ENCODE data around the gene ANP32A. TPM values are rescaled to one million over a fixed set of nuclear protein-coding genes. Genes with fewer than 3 reads are reported as not detected.

ANP32A gene
- total and polyA plus RNA-seq, 5 donors from 2014 or later = 71.4 to 104 (median 89.4) TPM

- peaks cover 55% of the 10 kb centered on the region for H3K27me3 Mint-ChIP-seq
Observed at GRCh38 chr15:68849497-68849896, 28.8 kb upstream of the ANP32A start.

GRCh38 chr15:68846851-68847439, 26.2 kb upstream of the ANP32A start:
- no peak overlapping the region for H3K4me3 Mint-ChIP-seq
- H3K36me3 ChIP-seq (ENCODE audit: control insufficient read depth, insufficient read depth, low read length) = no peaks in the 10 kb centered on the region
- H3K27me3 ChIP-seq (ENCODE audit: control insufficient read depth, insufficient read depth, low read length) = peaks cover 25% of the 10 kb centered on the region
- no peak for ATAC-seq (ENCODE audit: low read depth in 2 of 2)
- H3K27me3 Mint-ChIP-seq = peaks cover 69% of the 10 kb centered on the region
- H3K9me3 Mint-ChIP-seq = peaks cover 0 to 2% (median 0%) of the 10 kb centered on the region in 7 donors
- H3K27ac Mint-ChIP-seq = no peak overlapping the region
- peaks cover 9% of the 10 kb centered on the region for H3K4me1 ChIP-seq (ENCODE audit: control insufficient read depth, insufficient read depth, low read length, poor library complexity, severe bottlenecking)
- no peak overlapping the region for H3K27ac ChIP-seq (ENCODE audit: insufficient read depth, low read length, poor library complexity, severe bottlenecking)
- H3K36me3 Mint-ChIP-seq = peaks cover 3% of the 10 kb centered on the region
- H3K4me3 ChIP-seq (ENCODE audit: low read depth, low read length) = no peak overlapping the region
- peaks cover 0 to 12% (median 7%) of the 10 kb centered on the region in 4 donors for H3K4me1 Mint-ChIP-seq
- H3K9me3 ChIP-seq (ENCODE audit: control insufficient read depth in 2 of 2, low read length in 2 of 2) = peaks cover 0 to 2% of the 10 kb centered on the region in 2 experiments
- no peak for DNase-seq

More at GRCh38 chr15:68849497-68849896, 28.8 kb upstream of the ANP32A start:
- DNase-seq (no peak), ATAC-seq (ENCODE audit: low read depth in 2 of 2) (no peak)
- H3K27ac ChIP-seq (ENCODE audit: insufficient read depth, low read length, poor library complexity, severe bottlenecking) = no peak overlapping the region
- peaks cover 0 to 3% (median 0%) of the 10 kb centered on the region in 4 donors for H3K4me1 Mint-ChIP-seq
- H3K27me3 ChIP-seq (ENCODE audit: control insufficient read depth, insufficient read depth, low read length) = peaks cover 13% of the 10 kb centered on the region
- H3K27ac Mint-ChIP-seq = no peak overlapping the region
- H3K36me3 Mint-ChIP-seq = no peaks in the 10 kb centered on the region
- no peak overlapping the region for H3K4me3 Mint-ChIP-seq
- H3K4me1 ChIP-seq (ENCODE audit: control insufficient read depth, insufficient read depth, low read length, poor library complexity, severe bottlenecking) = no peaks in the 10 kb centered on the region
- H3K9me3 ChIP-seq (ENCODE audit: control insufficient read depth in 2 of 2, low read length in 2 of 2) = peaks cover 0 to 2% of the 10 kb centered on the region in 2 experiments
- peaks cover 0 to 5% (median 0%) of the 10 kb centered on the region in 7 donors for H3K9me3 Mint-ChIP-seq
- H3K36me3 ChIP-seq (ENCODE audit: control insufficient read depth, insufficient read depth, low read length) = no peaks in the 10 kb centered on the region
- no peak overlapping the region for H3K4me3 ChIP-seq (ENCODE audit: low read depth, low read length)

- no peak overlapping the region for H3K27ac ChIP-seq (ENCODE audit: insufficient read depth, low read length, poor library complexity, severe bottlenecking)
- peaks cover 0 to 12% (median 7%) of the 10 kb centered on the region in 4 donors for H3K4me1 Mint-ChIP-seq
- H3K9me3 Mint-ChIP-seq = peaks cover 0 to 2% (median 0%) of the 10 kb centered on the region in 7 donors
- H3K27ac Mint-ChIP-seq = no peak overlapping the region
- peaks cover 9% of the 10 kb centered on the region for H3K4me1 ChIP-seq (ENCODE audit: control insufficient read depth, insufficient read depth, low read length, poor library complexity, severe bottlenecking)
- peaks cover 0 to 2% of the 10 kb centered on the region in 2 experiments for H3K9me3 ChIP-seq (ENCODE audit: control insufficient read depth in 2 of 2, low read length in 2 of 2)
- H3K4me3 ChIP-seq (ENCODE audit: low read depth, low read length) = no peak overlapping the region
- H3K4me3 Mint-ChIP-seq = no peak overlapping the region
- peaks cover 3% of the 10 kb centered on the region for H3K36me3 Mint-ChIP-seq
- no peaks in the 10 kb centered on the region for H3K36me3 ChIP-seq (ENCODE audit: control insufficient read depth, insufficient read depth, low read length)
- ATAC-seq (ENCODE audit: low read depth in 2 of 2) (no peak), DNase-seq (no peak)
- peaks cover 77% of the 10 kb centered on the region for H3K27me3 Mint-ChIP-seq
- peaks cover 30% of the 10 kb centered on the region for H3K27me3 ChIP-seq (ENCODE audit: control insufficient read depth, insufficient read depth, low read length)
Observed at GRCh38 chr15:68844856-68845550, 24.3 kb upstream of the ANP32A start.

GRCh38 chr15:68843425-68844311, 23.0 kb upstream of the ANP32A start:
- peaks cover 3% of the 10 kb centered on the region for H3K36me3 Mint-ChIP-seq
- DNase-seq (peak in 2 of 3 donors; percentile 8 to 30), ATAC-seq (ENCODE audit: low read depth in 2 of 2) (peak in 1 of 2 donors; percentile 64)
- peaks cover 0 to 12% (median 7%) of the 10 kb centered on the region in 4 donors for H3K4me1 Mint-ChIP-seq
- Histone ChIP-seq H3K36me3 (ENCODE audit: control insufficient read depth, insufficient read depth, low read length) (no peaks in the 10 kb centered on the region), H3K27me3 (ENCODE audit: control insufficient read depth, insufficient read depth, low read length) (peaks cover 34% of the 10 kb centered on the region), H3K27ac (ENCODE audit: insufficient read depth, low read length, poor library complexity, severe bottlenecking) (no peak overlapping the region), H3K9me3 (ENCODE audit: control insufficient read depth in 2 of 2, low read length in 2 of 2) (peaks cover 0 to 2% of the 10 kb centered on the region in 2 experiments), H3K4me1 (ENCODE audit: control insufficient read depth, insufficient read depth, low read length, poor library complexity, severe bottlenecking) (peaks cover 9% of the 10 kb centered on the region), H3K4me3 (ENCODE audit: low read depth, low read length) (peak overlapping the region; percentile 38)
- peaks cover 79% of the 10 kb centered on the region for H3K27me3 Mint-ChIP-seq
- peak overlapping the region in 2 of 4 donors; percentile 61 to 69 for H3K4me3 Mint-ChIP-seq
- peaks cover 0 to 5% (median 2%) of the 10 kb centered on the region in 7 donors for H3K9me3 Mint-ChIP-seq
- no peak overlapping the region for H3K27ac Mint-ChIP-seq

GRCh38 chr15:68842958-68843357, 22.3 kb upstream of the ANP32A start:
- Histone ChIP-seq H3K4me1 (ENCODE audit: control insufficient read depth, insufficient read depth, low read length, poor library complexity, severe bottlenecking) (peaks cover 9% of the 10 kb centered on the region), H3K27me3 (ENCODE audit: control insufficient read depth, insufficient read depth, low read length) (peaks cover 34% of the 10 kb centered on the region), H3K36me3 (ENCODE audit: control insufficient read depth, insufficient read depth, low read length) (no peaks in the 10 kb centered on the region), H3K9me3 (ENCODE audit: control insufficient read depth in 2 of 2, low read length in 2 of 2) (peaks cover 0 to 2% of the 10 kb centered on the region in 2 experiments), H3K4me3 (ENCODE audit: low read depth, low read length) (no peak overlapping the region), H3K27ac (ENCODE audit: insufficient read depth, low read length, poor library complexity, severe bottlenecking) (no peak overlapping the region)
- H3K4me1 Mint-ChIP-seq = peaks cover 0 to 12% (median 7%) of the 10 kb centered on the region in 4 donors
- no peak for DNase-seq
- H3K27me3 Mint-ChIP-seq = peaks cover 85% of the 10 kb centered on the region
- H3K4me3 Mint-ChIP-seq = peak overlapping the region in 1 of 4 donors; percentile 73
- no peak for ATAC-seq (ENCODE audit: low read depth in 2 of 2)
- H3K9me3 Mint-ChIP-seq = peaks cover 0 to 5% (median 2%) of the 10 kb centered on the region in 7 donors
- H3K36me3 Mint-ChIP-seq = peaks cover 3% of the 10 kb centered on the region
- H3K27ac Mint-ChIP-seq = no peak overlapping the region

- H3K9me3 ChIP-seq (ENCODE audit: control insufficient read depth in 2 of 2, low read length in 2 of 2) = peaks cover 6 to 11% of the 10 kb centered on the region in 2 experiments
- H3K4me1 Mint-ChIP-seq = peaks cover 4 to 12% (median 7%) of the 10 kb centered on the region in 4 donors
- H3K27me3 Mint-ChIP-seq = peaks cover 51% of the 10 kb centered on the region
- no peak overlapping the region for H3K27ac ChIP-seq (ENCODE audit: insufficient read depth, low read length, poor library complexity, severe bottlenecking)
- peak overlapping the region in 1 of 4 donors; percentile 8 for H3K4me3 Mint-ChIP-seq
- peak overlapping the region in 1 of 3 donors; percentile 72 for H3K27ac Mint-ChIP-seq
- H3K36me3 Mint-ChIP-seq = no peaks in the 10 kb centered on the region
- H3K36me3 ChIP-seq (ENCODE audit: control insufficient read depth, insufficient read depth, low read length) = no peaks in the 10 kb centered on the region
- peaks cover 3 to 15% (median 7%) of the 10 kb centered on the region in 7 donors for H3K9me3 Mint-ChIP-seq
- DNase-seq (no peak), ATAC-seq (ENCODE audit: low read depth in 2 of 2) (no peak)
- peaks cover 3% of the 10 kb centered on the region for H3K4me1 ChIP-seq (ENCODE audit: control insufficient read depth, insufficient read depth, low read length, poor library complexity, severe bottlenecking)
- peaks cover 6% of the 10 kb centered on the region for H3K27me3 ChIP-seq (ENCODE audit: control insufficient read depth, insufficient read depth, low read length)
- H3K4me3 ChIP-seq (ENCODE audit: low read depth, low read length) = no peak overlapping the region
Observed at GRCh38 chr15:68834346-68834745, 13.7 kb upstream of the ANP32A start.

GRCh38 chr15:68833700-68834331, 13.1 kb upstream of the ANP32A start:
- Mint-ChIP-seq H3K27me3 (peaks cover 49% of the 10 kb centered on the region), H3K27ac (peak overlapping the region in 1 of 3 donors; percentile 72), H3K4me3 (peak overlapping the region in 1 of 4 donors; percentile 8), H3K36me3 (no peaks in the 10 kb centered on the region), H3K9me3 (peaks cover 2 to 15% (median 7%) of the 10 kb centered on the region in 7 donors), H3K4me1 (peaks cover 4 to 12% (median 9%) of the 10 kb centered on the region in 4 donors)
- no peak overlapping the region for H3K27ac ChIP-seq (ENCODE audit: insufficient read depth, low read length, poor library complexity, severe bottlenecking)
- H3K4me1 ChIP-seq (ENCODE audit: control insufficient read depth, insufficient read depth, low read length, poor library complexity, severe bottlenecking) = peaks cover 3% of the 10 kb centered on the region
- peak; percentile 67 to 88 for ATAC-seq (ENCODE audit: low read depth in 2 of 2)
- H3K36me3 ChIP-seq (ENCODE audit: control insufficient read depth, insufficient read depth, low read length) = no peaks in the 10 kb centered on the region
- peak in 2 of 3 donors; percentile 55 to 83 for DNase-seq
- H3K9me3 ChIP-seq (ENCODE audit: control insufficient read depth in 2 of 2, low read length in 2 of 2) = peaks cover 6 to 11% of the 10 kb centered on the region in 2 experiments
- no peak overlapping the region for H3K4me3 ChIP-seq (ENCODE audit: low read depth, low read length)
- peaks cover 5% of the 10 kb centered on the region for H3K27me3 ChIP-seq (ENCODE audit: control insufficient read depth, insufficient read depth, low read length)
